ENCODE data around the gene PDLIM4. TPM values are rescaled to one million over a fixed set of nuclear protein-coding genes. Genes with fewer than 3 reads are reported as not detected.

Gene PDLIM4
- total RNA-seq, 2 experiments from 2014 or later = not detected

DNA sequence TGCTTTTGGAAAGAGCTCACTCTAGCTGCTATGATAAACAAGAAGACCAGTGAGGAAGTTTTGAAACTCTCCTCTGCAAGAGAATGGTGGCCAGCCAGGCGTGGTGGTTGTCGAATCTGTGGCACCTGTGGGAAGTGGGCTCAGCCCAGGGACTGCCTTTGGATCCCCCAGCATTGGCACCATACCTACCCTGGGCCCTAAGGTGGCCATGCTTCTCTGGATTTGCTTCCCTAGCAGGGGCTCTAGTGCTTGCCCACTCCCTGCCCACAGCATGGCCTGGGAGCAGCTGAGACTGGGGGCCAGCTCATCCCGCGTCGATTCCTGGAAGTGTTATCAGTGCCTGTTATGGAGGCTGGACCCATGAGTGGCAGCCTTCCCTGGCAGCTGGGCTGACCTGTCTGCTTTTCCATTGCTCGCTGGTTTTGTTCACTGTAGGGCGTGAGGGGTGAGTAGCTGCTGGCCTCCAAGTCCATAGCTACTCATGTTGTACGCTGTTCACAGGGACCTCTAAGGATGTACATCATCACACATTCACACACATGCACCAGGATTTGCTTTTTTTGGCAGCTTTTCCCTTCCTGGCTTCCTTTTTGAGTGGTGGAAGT lies 39.0 kb downstream of the PDLIM4 start:
- TF ChIP-seq, protein P1, sequence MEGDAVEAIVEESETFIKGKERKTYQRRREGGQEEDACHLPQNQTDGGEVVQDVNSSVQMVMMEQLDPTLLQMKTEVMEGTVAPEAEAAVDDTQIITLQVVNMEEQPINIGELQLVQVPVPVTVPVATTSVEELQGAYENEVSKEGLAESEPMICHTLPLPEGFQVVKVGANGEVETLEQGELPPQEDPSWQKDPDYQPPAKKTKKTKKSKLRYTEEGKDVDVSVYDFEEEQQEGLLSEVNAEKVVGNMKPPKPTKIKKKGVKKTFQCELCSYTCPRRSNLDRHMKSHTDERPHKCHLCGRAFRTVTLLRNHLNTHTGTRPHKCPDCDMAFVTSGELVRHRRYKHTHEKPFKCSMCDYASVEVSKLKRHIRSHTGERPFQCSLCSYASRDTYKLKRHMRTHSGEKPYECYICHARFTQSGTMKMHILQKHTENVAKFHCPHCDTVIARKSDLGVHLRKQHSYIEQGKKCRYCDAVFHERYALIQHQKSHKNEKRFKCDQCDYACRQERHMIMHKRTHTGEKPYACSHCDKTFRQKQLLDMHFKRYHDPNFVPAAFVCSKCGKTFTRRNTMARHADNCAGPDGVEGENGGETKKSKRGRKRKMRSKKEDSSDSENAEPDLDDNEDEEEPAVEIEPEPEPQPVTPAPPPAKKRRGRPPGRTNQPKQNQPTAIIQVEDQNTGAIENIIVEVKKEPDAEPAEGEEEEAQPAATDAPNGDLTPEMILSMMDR (IDR thresholded peaks at IDR 0.05) = no peak
- Mint-ChIP-seq H3K4me3 (no peak overlapping the region), H3K27ac (no peak overlapping the region), H3K4me1 (ENCODE audit: low read depth) (peaks cover 21% of the 10 kb centered on the region), H3K27me3 (no peaks in the 10 kb centered on the region), H3K36me3 (ENCODE audit: low read depth) (no peaks in the 10 kb centered on the region), H3K9me3 (no peaks in the 10 kb centered on the region)
- ChIA-PET POLR2A (interaction anchor here (0.6 kb wide), 1 partner anchor 446 kb away, joined by 3 read pairs; no protein-coding TSS in a partner anchor), CTCF (interaction anchor here (1.2 to 1.8 kb wide), 2 partner anchors 19 to 59 kb away, joined by 3 to 5 read pairs; no protein-coding TSS in a partner anchor)
- ATAC-seq (no peak), DNase-seq (no peak)
- intact Hi-C loops (cut with micrococcal nuclease) = no loop called here

DNA sequence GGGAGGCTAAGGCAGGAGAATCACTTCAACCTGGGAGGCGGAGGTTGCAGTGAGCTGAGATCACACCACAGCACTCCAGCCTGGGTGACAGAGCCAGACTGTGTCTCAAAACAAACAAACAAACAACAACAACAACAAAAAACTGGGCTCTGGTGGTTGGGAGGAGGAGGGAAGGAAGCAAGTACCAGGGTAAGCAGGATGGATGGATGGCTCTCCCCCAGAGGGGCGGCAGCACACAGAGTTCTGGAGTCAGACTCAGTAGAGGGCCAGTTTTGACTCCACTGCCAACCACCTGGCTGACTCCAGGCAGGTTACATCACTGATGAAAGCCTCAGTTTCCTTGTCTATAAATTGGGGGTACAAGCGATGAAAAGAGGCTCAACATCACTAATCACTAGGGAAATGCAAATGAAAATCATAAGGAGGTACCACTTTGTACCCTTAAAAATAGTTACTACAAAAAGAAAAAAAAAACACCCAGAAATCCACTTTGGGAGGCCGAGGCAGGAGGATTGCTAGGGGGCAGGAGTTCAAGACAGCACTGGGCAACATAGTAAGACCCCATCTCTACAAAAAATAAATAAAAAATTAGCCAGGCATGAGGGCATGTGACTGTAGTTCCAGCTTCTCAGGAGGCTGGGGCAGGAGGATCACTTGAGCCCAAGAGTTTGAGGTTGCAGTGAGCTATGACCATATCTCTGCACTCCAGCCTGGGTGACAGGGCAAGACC lies 39.9 kb downstream of the PDLIM4 start:
- Mint-ChIP-seq H3K27ac (no peak overlapping the region), H3K4me3 (no peak overlapping the region), H3K4me1 (ENCODE audit: low read depth) (peaks cover 21% of the 10 kb centered on the region), H3K27me3 (no peaks in the 10 kb centered on the region), H3K9me3 (no peaks in the 10 kb centered on the region), H3K36me3 (ENCODE audit: low read depth) (no peaks in the 10 kb centered on the region)
- DNase-seq = no peak
- TF ChIP-seq, protein P1 (IDR thresholded peaks at IDR 0.05) = no peak
- no peak for ATAC-seq
- POLR2A ChIA-PET = interaction anchor here (0.9 kb wide), 1 partner anchor 200 kb away, joined by 3 read pairs; no protein-coding TSS in a partner anchor
- intact Hi-C loops (cut with micrococcal nuclease) = no loop called here
- CTCF ChIA-PET = interaction anchor here (1.2 to 1.8 kb wide), 2 partner anchors 18 to 59 kb away, joined by 3 to 5 read pairs; no protein-coding TSS in a partner anchor

DNA sequence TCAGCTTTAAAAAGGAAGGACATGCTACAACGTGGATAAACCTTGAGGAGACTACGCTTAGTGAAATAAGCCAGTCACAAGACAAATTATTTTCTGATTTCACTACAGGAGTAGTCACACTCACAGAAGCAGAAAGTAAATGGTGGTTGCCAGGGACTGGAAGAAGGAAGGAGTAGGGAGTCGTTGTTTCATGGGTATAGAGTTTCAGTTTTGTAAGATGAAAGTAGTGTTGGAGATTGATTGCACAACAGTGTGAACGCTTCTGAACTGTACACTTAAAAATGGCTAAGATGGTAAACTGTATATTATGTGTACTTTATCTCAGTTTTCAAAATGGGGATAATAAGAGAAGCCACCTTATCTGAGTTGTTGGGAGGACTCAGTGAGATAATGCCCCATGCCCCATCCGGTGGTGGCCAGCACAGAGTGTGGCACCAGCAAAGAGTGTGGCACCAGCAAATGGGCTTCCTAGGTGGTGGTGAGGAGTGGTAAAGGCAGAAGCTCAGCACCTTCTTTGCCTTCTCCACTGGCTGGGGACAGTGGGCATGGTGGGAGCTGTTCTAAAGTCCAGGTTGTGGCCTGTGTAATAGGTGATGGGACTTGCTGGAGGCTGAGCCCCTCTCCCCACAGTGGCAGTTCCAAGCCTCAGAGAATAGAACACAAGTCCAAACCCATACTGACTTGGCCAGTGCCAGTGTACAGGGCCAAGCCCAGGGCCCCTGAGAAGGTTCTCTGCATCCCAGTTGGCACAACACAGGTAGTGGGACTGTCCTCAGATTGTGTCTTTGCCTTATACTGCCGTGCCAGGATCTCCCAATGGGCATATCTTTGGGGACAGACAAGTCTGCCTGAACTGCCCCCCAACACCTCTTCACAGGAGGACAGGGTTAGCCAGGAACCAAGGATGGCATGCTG lies 41.1 kb downstream of the PDLIM4 start:
- H3K4me3 Mint-ChIP-seq = no peak overlapping the region

DNA sequence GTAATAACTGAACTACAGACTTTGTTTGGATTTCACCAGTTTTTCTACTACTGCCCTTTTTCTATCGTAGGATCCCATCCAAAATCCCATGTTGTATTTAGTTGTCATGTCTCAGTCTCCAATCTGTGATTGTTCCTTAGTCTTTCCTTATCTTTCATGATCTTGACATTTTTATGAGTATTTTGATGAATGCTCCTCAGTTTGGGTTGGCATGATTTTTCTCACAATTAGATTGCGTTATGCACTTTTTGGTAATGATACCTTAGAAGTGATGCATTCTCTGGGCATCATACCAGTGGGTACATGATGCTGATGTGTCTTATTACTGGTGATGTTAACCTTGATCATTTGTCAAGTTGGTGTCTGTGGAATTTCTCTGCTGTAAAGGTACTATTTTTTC lies 42.4 kb downstream of the PDLIM4 start:
- TF ChIP-seq, protein P1 (IDR thresholded peaks at IDR 0.05) = no peak
- Mint-ChIP-seq H3K9me3 (peaks cover 2% of the 10 kb centered on the region), H3K27ac (no peak overlapping the region), H3K4me1 (ENCODE audit: low read depth) (peaks cover 13% of the 10 kb centered on the region), H3K4me3 (no peak overlapping the region), H3K27me3 (no peaks in the 10 kb centered on the region), H3K36me3 (ENCODE audit: low read depth) (peaks cover 11% of the 10 kb centered on the region)
- ATAC-seq (no peak), DNase-seq (no peak)
- ChIA-PET POLR2A (no interaction called here), CTCF (no interaction called here)
- intact Hi-C loops (cut with micrococcal nuclease) = no loop called here

More for the DNA sequence above, 41.1 kb downstream of the PDLIM4 start:
- ATAC-seq = no peak
- intact Hi-C loops (cut with micrococcal nuclease) = no loop called here
- Mint-ChIP-seq H3K27me3 (no peaks in the 10 kb centered on the region), H3K36me3 (ENCODE audit: low read depth) (peaks cover 5% of the 10 kb centered on the region), H3K4me1 (ENCODE audit: low read depth) (peaks cover 13% of the 10 kb centered on the region), H3K9me3 (peaks cover under 1% of the 10 kb centered on the region), H3K27ac (no peak overlapping the region)
- CTCF ChIA-PET = no interaction called here
- POLR2A ChIA-PET = interaction anchor here (0.9 kb wide), 1 partner anchor 199 kb away, joined by 3 read pairs; no protein-coding TSS in a partner anchor
- no peak for DNase-seq
- TF ChIP-seq, protein P1 (IDR thresholded peaks at IDR 0.05) = no peak

Data from activated CD8-positive, alpha-beta T cell treated with anti-CD3 and anti-CD28 coated beads for 36 hours (primary cell).